GM19238 (cell line): Measurements from ENCODE around the gene TRPV3.
A peak's percentile ranks its signal among the peaks of the same experiment; 100 is the strongest.

Experiments
- DNase-seq: peaks from one replicate; pipeline ENCODE4 v3.0.0; 2011; ENCODE audit warnings: low spot score; ENCODE audit not compliant: insufficient read length

The TRPV3 gene

DNA sequence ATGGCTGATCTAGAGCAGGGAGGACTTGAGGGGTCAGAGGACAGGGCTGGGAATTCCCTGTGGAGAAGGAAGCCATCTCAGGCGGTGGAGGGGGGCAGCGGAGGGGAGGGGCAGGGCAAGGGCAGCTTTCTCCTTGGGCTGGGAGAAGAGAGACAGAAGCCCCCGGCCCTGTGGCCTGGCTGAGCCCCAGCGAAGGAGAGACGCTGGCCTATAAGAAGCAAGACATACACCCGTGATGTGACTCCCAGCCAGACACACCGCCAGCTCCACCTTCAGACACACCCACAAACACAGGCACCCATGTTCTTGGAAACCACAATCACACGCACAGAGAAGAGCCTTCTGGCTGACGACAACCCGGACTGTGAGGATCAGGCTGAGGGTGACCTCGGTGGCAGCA lies 10.0 kb downstream of the TRPV3 start:
- DNase-seq: no peak

DNA sequence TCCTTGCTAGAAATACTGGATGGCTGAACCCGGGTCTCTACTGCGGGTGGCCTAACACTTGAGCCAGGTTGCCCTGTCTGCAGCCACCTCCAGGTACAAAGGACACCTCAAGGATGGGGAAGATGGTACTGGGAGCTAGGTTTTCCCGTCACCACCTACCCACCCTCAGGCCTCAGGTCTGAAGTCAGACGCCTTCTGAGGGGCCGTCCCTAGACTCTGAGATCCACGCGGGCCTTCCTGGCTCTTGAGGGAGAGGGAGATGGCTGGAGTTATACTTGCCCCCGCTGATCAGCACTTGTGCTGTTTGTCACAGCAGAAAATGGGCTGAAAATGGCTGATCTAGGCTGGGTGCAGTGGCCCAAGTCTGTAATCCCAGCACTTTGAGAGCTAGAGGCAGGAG lies 10.6 kb downstream of the TRPV3 start:
- no peak for DNase-seq

DNA sequence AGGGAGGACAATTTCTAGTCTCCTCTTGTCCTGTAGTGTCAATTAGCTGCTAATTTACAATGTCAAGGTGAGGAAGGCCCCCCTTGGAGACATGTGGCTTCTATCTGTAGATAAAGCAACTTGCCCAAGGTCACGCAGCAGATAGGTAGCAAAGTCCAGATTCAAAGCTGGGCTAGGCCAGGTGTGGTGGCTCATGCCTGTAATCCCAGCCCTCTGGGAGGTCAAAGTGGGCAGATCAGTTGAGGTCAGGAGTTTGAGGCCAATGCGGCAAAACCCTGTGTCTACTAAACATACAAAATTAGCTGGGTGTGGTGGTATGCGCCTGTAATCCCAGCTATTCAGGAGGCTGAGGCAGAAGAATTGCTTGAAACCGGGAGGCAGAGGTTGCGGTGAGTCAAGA lies 11.1 kb downstream of the TRPV3 start:
- no peak for DNase-seq

DNA sequence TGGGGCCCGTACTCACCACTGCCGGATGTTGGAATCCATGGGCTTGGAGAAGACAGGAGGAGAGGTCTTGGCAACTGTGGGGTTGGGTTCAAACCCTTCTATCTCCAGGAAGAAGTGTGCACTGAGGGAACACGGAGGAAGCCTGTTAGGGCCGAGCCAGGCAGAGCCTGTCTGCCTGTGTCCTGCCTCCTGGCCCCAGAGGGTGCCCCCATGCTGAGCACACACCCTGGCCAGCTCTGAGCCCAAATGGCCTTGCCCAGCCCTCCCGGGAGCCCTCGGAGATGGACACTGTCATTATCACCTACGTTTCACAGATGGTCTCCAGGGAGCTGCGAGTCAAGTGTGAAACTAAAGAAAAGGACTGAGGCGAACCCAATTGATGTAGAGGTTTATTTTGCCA lies 12.5 kb downstream of the TRPV3 start:
- DNase-seq: no peak

DNA sequence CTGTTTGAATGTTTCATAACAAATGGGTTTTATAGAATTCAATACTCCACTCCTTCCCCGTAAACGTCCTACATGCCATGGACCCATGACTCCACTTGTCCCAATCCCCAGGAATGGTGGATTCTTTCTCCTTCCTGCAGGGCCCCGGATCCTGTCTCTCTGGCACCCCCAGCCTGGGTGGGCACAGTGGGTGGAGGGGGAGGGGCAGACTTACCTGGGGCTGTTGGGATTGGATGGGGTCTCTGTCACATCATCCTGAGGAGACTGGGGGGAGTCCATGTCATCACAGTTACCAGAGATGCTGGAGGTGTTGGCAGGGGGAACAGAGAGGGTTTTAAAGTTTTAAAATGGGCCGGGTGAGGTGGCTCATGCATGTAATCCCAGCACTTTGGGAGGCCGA lies 13.2 kb downstream of the TRPV3 start:
- DNase-seq: no peak

DNA sequence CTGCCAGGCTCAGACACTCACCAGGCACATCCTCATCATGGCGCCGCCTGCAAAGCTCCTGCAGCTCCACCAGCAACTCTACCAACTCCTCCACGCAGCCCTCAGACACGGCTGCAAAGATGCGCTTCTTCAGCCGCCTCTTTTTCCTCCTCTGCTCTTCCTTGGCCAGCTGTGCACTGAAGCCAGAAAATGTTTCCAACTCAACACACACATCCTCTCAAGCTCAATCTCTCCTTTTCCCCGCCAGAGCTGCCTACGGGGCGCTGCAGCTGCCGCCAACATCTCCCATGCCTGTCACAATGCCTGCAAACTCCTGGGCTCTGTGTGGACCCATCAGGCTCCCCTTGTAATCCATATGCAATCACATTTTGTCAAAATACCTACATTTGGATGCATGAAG lies 14.2 kb downstream of the TRPV3 start:
- DNase-seq: no peak

DNA sequence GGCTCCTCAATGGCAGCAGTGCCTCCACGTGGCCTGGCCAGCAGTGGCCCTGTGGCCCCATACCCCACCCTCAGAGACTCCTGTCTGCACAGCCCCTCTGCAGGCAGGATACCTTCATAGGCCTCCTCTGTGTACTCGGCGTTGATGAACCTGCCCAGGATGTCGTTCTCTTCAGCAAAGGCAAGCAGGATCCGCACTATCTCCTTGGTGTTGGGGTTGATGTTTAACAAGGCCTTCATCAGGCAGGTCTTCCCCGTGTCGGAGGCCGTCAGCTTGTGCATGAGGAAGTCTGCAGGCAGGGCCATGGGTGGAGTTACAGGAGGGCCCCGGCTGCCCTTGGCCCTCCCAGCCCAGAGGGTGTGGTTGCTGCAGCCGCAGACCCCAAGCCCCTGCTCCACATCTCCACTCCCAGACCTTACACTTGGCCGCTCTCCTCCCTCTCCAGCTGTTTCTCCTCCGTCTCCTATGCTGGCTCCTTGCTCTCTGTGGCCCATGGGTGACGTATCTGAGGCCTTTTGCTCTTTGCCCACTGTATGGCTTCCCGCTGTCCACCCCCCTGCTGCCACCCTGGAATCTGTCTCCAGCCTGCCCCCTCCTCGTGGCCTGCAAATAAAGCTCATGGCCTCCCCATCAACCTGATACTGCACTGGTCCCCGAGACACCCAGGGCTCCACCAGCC lies 15.1 kb downstream of the TRPV3 start:
- DNase-seq: no peak

DNA sequence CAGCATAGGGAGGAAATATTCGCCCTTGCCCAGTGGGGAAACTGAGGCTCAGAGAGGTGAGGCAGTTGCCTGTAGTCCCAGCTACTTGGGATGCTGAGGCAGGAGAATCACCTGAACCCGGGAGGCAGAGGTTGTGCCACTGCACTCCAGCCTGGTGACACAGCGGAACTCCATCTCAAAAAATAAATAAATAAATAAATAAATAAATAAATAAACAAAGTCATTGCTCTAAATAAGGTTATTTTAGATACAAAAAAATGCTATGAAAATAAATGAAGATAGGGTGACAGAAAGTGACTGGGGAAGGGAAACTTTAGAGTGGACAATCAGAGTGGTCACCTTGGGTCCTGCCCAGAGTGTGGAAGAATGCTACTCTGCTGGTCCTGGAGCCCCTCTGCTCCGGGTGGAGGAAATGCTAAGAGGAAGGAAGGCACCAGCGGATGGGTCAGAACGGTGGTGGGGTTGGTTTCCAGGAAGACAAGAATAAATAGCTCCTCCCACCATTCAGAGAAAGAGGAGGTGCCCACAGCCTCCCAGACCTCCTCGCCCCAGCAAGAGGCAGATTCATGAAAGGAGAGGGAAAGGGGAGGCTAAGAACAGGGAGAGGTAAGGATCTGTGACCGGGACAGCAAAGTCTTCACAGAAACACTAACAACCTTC lies 17.6 kb downstream of the TRPV3 start:
- no peak for DNase-seq

DNA sequence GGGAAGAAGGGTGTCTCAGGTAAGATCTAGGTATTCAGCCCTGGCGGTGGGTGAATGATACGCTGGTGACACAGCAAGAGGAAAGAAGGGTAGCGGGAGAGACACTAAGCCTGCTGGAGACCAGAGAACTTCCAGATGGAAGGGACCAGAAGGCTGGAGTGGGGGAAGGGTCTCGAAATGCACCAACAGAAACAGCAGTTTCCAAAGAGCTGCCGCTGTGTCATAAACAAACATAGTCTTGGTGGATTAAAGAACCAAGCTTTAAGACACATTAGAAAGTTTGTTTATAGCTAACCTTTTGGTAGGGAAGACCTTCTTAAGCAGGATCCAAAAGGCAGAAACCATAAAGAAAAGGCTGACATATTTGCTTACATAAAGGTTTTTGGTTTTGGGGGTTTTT lies 20.9 kb downstream of the TRPV3 start:
- no peak for DNase-seq

DNA sequence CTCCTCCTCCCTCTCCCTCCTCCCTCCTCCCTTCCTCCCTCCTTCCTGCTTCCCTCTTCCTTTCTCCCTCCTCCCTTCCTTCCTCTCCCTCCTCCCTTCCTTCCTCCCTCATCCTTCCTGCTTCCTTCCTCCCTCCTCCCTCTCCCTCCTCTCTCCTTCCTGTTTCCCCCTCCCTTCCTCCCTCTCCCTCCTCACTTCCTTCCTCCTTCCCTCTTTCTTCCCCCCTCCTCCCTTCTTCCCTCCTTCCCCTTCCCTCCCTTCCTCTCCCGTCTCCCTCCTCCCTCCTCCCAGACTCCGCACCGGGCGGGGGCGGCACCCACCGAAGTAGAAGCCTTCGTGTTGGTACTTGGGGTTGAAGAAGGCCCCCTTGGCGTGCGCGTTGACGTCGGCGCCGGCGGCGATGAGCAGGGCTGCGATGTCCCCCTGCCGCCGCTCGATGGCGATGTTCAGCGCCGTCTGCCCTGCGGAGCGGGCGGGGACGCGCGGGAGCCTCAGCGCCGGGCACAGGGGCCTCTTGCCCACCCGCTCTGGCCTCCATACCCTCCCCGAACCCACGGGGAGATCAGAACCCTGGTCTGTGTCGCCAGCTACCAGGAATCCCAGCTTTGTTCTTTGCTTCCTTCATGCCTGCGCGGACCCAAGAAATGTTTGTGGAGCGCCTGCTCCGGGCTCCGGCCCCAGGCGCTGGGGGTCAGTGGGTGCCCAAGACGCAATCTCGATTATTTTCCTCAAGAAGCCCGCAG lies 22.2 kb downstream of the TRPV3 start:
- DNase-seq: peak; percentile 66

DNA sequence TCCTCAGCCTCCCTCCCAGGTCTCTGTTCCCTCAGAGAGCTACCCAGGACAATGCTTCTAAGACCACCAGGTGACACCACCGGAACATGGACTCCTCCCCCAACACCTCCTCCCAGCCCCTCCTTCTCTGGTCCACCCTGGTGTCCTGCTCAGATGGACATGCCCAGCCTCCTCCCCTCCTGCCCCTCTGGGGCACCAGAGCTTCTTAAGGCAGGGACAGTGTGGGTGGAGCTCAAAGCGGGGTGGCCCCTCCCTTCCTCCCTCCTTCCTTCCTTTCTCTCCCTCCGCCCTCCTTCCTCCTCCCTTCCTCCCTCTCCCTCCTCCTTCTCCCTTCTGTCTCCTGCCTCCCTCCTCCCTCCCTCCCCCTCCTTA lies 22.7 kb downstream of the TRPV3 start:
- DNase-seq: no peak

DNA sequence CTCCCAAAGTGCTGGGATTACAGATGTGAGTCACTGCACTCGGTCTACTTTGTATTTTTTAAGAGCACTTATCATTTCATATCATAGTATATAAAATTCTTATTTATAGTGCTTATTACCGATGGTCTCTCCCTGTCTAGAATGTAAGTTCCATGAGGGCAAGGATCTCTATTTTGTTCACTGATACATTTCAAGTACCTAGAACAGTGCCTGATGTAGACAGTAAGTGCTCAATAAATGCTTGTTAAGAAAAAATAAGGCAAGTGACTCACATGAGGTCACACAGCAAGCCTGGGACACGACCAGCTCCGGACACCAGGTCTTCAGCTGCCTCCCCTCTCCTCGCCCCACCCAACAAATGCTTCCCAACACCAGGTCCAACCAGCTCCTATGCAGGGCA lies 23.9 kb downstream of the TRPV3 start:
- no peak for DNase-seq

DNA sequence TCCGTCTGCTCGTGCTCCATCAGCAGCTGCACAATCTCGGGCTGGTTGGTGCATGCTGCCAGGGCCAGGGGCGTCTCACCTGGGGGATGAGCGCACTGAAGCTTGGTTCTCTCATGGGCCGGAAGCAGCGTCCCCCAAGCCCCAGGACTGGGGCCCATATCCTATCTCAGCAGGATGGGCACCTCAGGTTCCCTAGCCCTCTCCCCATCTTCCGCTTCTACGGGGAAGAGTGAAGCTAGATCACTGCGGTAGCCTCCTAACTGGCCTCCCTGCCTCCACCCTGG lies 24.8 kb downstream of the TRPV3 start:
- no peak for DNase-seq

DNA sequence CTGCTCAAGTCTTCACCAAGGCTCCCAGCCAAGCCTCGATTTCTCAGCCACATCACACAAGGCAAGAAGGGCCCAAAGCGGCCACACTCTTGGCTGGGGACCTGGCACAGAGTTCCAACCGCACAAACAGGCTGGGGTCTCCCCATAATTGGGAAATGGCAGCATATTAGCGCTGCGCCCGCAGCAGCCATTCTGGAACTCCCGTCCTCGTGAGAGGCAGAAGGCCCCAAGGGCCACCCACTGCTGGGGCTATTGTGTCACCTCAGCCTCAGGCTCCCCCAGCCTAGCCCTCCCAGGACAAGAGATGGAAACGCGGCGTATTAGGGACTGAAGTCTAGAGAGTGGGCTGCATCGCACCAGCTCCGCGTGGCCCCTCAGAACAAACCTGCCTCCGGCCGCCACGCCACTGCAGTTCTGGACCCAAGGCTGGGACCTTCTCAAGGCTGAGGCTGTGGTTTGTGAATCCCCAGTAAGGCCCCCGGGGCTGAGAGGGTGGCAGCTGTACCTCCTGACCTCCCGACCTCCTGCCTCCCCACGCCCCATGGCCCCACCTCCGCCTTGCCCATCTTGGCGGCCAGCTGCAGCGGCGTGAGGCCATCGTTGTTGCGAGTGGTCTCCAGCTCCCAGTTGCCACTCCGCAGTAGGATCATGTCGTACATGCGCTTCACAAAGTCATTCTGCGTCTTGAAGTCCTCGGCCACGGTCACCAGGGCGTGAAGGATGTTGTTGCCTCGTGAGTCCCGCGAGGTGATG lies 25.3 kb downstream of the TRPV3 start:
- no peak for DNase-seq

DNA sequence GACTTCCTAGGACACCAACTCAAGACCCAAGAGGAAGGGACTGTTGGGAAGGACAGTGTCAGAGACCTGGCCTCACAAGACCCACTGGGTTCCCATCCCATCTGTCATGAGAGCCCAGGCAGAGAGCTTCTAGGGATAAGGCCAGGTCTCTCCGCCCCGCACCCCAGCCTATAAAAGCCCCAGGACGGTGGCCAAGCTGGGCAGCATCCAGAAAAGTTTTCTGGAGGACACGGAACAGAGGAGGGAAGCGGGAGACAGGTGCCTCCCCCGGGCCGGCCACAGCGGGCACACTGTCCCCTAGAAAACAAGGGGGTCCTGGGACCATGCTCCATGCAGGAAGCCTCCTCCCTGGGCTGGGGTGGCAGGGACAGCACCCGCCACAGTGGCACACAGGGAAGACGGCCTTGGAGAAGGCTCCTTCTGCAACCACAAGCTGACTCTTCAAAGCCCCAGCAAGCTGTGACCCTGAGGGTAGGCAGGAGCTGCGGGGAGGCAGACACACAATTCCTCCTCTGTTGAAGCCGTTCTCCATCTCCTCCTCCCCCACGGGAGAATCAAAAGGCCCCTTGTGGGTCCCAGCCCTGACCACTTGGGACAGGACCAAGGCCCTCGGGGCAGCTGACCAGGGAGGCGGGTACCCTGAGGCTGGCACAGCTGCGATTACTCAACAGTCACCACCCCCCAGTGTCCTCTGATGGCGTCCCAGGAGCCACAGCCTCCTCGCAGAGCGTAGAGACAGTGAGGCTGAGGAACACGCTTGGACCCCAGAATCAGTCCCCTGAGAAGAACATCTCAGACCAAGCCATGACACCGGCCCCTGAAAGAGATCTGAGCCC lies 26.1 kb downstream of the TRPV3 start:
- DNase-seq: no peak

DNA sequence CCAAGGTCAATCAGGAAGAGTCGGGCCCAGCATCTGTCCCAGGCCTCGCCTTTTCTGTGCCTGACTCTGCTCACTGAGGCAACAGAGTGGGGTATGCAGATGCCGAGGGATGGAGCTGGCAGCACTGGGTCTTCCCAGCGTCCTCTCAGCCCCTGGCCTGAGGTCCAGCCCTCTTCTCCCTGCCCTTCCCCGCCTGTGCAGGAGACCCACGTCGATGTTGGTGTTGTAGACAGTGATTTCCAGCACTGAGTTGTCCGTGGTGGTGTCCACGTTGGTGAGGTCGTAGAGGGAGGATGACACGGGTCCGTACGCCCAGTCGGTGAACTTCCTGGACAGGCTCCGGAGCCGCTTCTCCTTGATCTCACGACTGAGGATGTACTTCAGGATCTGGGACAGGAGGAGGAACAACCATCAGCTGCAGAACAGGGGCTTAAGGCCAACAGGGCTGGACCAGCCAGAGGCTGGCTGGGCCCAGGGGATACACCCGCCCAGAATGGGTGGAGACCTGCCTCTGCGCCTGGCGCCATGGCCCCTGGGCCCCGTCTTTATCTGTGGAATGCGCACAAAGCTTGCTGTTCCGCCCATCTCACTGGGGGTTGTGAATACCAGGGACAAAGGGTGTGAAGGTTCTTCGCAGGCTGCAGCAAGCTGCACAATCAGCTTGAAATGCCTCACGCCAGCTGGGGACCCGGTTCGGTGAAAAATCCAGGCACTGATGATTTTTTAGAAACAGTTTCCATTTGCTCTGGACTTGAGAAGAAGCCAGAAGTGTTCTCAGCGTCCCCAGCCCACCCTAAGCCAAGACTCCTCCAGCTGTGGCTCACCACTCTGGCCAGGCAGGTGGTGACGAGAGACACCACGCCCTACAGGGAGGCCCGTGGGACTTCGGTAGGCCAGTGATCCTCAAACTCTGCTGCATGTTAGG lies 27.5 kb downstream of the TRPV3 start:
- no peak for DNase-seq

DNA sequence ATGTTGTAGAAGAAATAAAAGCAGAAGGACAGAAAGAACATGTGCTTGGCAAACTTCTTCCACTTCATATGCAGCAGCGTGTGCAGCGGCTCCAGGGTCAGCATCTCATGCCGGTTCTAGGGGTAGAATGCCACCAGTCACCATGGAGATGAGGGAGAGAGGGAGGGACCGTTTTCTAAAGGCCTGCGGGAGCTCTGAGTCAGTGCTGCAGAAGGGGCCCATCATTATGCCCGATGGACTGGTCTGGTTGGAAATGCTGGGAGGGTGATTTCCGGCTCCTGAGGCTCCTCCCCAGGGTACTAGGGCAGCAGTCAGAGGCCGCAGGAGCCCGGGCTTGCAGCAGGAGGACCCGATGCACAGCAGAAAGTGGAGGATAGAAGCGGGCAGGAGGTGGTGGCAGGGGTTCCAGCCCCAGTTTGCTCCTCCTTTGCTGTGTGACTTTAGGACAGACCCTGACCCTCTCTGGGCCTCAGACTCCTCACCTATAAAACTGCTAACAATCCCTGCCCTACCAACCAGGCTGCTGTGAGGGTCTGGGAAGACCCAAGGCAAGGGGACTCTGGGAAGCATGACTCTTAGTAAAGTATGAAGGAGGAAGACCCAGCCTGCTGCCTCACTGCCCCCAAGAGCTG lies 28.6 kb downstream of the TRPV3 start:
- DNase-seq: no peak

DNA sequence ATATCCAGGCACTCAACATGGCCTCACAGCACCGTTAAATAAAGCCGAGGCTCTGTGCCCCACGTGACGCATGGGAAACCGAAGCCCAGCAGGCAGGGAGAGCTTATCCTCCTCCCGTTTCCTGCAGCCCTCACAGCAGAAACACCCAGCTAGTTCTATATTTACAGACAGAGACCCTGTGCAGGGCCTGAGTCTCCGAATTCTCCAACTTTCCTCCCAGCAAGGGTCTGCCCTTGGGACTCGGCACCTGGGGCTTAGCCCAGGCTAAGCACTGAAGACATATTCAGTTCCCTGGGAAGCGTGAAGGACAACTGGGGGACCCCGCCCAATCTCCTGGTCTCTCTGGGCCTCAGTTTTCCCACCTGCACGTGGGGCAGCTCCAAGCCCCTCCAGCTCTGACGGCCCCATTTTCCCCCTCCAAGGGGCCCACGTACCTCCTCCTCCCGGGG lies 29.2 kb downstream of the TRPV3 start:
- no peak for DNase-seq

DNA sequence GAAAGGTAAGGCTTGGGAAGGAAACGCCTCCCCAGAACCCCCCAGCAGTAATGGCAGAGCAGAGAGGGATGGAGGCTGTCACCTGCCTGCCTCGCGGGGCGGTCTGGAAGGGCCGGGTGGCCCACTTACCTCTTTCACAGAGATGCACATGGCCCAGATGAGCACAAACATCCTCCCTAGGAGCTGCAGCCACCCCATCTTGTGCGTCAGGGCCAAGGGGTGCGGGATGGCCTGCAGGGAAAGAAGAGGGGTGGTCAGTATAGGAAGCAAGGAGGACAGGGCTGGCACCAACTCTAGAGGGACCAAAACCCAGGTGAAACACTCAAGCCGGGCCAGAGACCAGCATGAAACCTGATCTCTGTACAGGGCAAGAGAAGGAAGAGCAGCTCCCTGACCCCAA lies 29.7 kb downstream of the TRPV3 start:
- DNase-seq: no peak

DNA sequence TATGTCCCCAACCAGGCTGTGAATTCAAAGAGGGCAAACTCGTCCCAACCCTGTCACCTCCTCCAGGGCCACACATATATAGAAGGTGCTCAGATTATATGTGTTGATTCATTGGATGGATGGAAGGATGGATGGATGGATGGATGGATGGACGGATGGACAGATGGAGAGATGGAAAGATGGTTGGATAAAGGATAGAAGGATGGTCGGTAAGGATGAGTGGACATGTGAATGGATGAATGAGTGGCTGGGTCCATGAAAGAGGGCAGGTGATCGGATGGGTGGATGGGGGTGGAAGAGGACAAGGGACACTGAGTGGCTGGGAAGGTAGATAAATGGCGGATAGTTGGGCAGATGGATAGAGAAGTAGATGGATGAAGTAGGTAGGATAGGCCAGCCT lies 30.1 kb downstream of the TRPV3 start:
- no peak for DNase-seq
